Measurements from ENCODE around the gene ENTPD5.
A peak's percentile ranks its signal among the peaks of the same experiment; 100 is the strongest.

Gene ENTPD5, protein sequence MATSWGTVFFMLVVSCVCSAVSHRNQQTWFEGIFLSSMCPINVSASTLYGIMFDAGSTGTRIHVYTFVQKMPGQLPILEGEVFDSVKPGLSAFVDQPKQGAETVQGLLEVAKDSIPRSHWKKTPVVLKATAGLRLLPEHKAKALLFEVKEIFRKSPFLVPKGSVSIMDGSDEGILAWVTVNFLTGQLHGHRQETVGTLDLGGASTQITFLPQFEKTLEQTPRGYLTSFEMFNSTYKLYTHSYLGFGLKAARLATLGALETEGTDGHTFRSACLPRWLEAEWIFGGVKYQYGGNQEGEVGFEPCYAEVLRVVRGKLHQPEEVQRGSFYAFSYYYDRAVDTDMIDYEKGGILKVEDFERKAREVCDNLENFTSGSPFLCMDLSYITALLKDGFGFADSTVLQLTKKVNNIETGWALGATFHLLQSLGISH

GRCh38 chr14:74018586-74019407 is at the start of gene ENTPD5, which contains the start of gene BBOF1:
ENTPD5 (minus strand) TSS chr14:74019288; CDS start chr14:73988102, 31,186 bp downstream.
BBOF1 (plus strand) TSS chr14:74019349; CDS start chr14:74019479, 130 bp downstream.
- peak; percentile 70 to 75 for DNase-seq (ENCODE audit: low read depth in 2 of 2)

DNA sequence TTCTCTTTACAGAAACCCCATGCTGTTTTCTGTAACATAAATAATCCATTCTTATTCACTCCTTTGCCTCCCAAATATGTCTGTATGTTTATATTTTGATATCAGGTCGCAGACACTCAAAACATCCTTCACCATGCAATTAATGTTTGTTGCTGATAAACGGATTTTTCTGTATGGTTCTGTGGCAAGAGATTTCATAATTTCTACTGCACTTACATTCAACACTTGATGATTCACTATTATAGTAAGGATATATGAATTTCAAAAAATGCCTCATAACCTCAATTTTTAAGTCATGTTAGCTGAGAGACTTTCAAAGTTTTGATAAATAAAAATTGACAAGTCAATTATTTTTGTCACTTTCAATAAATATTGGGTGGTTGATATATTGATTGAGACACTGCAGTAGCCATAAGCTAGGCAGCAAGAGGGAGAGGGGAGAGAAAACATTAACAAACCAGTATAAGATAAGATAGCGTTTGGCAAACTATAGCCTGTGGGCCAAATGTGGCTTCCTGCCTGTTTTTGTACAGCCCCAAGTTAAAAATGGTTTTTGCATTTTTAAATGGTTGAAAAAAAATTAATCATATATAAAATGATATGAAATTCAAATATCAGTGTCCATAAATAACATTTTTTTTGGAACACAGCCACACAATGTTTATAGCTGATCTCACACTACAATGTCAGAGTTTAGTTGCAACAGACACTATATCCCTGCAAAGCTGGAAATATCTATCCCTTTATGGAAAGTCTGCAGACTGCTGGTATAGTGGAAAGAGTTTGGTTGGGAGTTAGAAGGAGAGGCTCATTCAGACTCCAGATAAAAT is 46.9 kb upstream of the ENTPD5 start:
- DNase-seq (ENCODE audit: low read depth in 2 of 2), result no peak

GRCh38 chr14:74064883-74065282 is 45.8 kb upstream of the ENTPD5 start:
- DNase-seq (ENCODE audit: low read depth in 2 of 2), result no peak

DNA sequence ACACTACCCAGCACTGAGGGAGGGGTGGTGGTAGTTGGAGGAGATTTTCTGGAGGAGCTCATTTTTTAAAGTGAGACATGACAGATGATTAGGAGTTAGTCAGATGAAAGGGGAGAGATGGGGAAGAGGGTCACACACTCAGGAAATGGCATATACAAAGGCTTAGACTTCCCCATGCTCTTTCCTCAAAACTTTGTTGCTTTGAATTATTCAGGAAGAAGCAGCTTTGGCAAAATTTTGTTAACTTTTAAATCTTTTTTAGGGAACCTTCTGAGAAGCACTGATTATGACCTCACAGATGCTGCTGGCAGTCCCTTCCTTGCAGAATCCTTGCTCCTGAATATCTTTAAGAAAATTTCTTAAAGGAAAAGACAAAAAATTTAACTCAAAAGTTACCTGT is 45.3 kb upstream of the ENTPD5 start:
- DNase-seq (ENCODE audit: low read depth in 2 of 2), result no peak

DNA sequence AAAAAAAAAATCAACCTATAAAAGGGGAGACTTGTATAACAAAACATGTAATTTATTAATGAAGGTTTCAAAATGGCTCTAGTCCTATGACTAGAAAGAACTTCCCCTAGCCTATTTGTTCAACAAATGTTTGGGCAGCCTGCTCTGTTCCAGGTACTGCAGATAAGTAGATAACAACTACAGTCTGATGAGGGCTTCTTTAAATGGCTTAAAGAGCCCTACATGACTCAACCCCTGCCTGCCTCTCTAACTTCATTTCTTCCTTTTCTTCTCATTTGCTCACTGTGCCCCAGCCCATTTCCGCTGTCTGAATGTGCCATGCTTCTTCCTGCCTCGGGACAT is 43.7 kb upstream of the ENTPD5 start:
- DNase-seq (ENCODE audit: low read depth in 2 of 2), result no peak

- DNase-seq (ENCODE audit: low read depth in 2 of 2), result no peak
Observed at GRCh38 chr14:74049876-74050495, 30.9 kb upstream of the ENTPD5 start.

DNA sequence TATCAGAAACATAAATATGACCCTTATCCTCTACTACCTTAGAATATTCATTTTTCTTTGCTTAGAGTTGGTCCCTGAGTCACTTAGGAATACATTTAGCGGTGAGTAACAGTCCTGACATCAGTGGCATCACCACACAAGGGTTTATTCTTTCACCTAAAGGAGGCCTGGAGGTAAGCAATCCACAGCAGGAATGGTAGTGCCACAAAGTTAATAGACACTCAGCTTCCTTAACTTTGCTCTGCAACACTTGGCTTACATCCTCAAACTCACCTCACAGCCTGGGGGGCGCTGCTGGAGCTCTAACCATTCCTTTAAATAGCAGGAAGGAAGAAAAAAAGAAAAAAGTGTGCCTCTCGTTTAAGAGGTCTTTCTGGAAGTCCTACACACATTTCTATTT is 29.2 kb upstream of the ENTPD5 start:
- DNase-seq (ENCODE audit: low read depth in 2 of 2), result no peak

- no peak for DNase-seq (ENCODE audit: low read depth in 2 of 2)
Observed at GRCh38 chr14:74045522-74045921, 26.4 kb upstream of the ENTPD5 start.

GRCh38 chr14:74042296-74042695 is 23.2 kb upstream of the ENTPD5 start:
- DNase-seq (ENCODE audit: low read depth in 2 of 2), result no peak

- no peak for DNase-seq (ENCODE audit: low read depth in 2 of 2)
Observed at GRCh38 chr14:74038020-74038859, 19.2 kb upstream of the ENTPD5 start.

DNA sequence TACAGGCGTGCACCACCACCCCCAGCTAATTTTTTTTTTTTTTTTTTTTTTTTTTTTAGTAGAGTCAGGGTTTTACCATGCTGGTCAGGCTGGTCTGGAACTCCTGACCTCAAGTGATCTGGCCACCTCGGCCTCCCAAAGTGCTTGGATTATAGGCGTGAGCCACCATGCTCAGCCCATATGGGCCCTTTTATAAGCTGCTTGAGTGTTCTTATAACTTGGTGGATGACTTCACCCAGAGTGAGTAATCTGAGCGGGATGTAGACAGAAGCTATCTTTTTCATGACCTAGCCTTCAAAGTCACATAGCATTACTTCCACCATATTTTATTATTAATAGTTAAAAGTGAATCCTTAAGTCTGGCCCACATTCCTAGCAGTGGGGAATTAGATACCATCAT is 16.5 kb upstream of the ENTPD5 start:
- DNase-seq (ENCODE audit: low read depth in 2 of 2), result no peak

DNA sequence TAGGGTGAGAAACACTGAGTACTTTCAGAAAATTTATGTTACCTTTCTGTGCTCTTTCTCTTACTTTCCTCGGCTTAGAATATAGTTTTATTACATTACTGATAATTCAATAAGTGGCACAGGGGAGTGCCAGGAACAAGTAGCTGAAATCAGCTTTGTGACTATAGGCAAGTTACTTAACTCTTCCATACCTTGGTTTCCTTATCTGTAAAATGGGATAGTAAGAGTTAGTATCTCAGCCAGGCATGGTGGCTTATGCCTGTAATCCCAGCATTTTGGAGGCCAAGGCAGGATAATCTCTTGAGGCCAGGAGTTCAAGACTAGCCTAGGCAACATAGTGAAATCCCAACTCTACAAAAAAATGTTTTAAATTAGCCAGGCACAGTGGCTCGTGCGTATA is 15.5 kb upstream of the ENTPD5 start:
- no peak for DNase-seq (ENCODE audit: low read depth in 2 of 2)

GRCh38 chr14:74029136-74029535 is 10.0 kb upstream of the ENTPD5 start:
- DNase-seq (ENCODE audit: low read depth in 2 of 2), result no peak

DNA sequence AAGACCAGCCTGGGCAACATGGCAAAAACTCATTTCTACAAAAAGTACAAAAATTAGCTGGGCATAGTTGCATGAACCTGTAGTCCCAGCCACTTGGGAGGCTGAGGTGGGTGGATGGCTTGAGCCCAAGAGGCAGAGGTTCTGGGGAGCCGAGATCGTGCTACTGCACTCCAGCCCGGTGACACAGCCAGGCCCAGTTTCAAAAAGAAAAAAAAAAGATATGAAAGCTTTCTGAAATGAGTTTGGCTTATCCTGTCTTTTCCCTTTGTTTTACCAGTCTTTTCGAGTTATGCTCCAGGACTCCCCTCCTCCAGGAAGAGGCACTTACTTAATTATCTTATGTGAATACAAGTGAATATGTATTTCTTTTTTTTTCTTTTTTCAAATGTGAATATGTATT is 3.3 kb upstream of the ENTPD5 start:
- no peak for DNase-seq (ENCODE audit: low read depth in 2 of 2)

GRCh38 chr14:74019408-74020137 is 485 bp upstream of the ENTPD5 start:
- no peak for DNase-seq (ENCODE audit: low read depth in 2 of 2)

DNA sequence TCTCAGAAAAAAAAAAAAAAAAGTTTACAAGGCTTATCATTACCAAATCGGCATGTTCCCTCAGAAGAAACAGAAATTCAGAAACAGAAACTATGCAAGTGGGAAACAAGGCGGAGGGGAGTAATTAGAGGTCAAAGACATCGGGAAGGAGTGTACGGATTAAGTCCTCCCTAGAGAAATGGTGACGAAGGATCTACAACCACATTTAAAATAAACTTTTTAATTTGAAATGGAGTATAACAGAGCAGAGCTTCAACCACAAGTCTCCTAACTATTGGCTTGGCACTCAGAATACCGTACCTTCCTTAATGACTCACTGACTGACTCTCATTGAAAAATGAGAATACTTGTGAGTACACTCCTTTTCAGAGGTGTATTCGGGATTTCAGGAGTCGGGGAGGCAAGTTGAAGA is 908 bp downstream of the ENTPD5 start:
- DNase-seq (ENCODE audit: low read depth in 2 of 2), result no peak

- no peak for DNase-seq (ENCODE audit: low read depth in 2 of 2)
Observed at GRCh38 chr14:74015963-74016362, 3.1 kb downstream of the ENTPD5 start.

GRCh38 chr14:74015176-74015575 is 3.9 kb downstream of the ENTPD5 start:
- no peak for DNase-seq (ENCODE audit: low read depth in 2 of 2)

- no peak for DNase-seq (ENCODE audit: low read depth in 2 of 2)
Observed at GRCh38 chr14:74014299-74014698, 4.8 kb downstream of the ENTPD5 start.

Data from stimulated activated CD4-positive, alpha-beta T cell treated with anti-CD3 and anti-CD28 coated beads, Interleukin-12 subunit alpha, Interleukin-12 subunit beta, amount 100 ng/mL, for 24 hours (primary cell).